GM12892 (cell line): Measurements from ENCODE around the gene ARHGDIB.

ENCODE experiments used
- POLR2AphosphoS5 ChIP-seq: IDR thresholded peaks from 2 replicates; pipeline ENCODE4 v1.6.1; 2011; ENCODE audit warnings: low read depth, low read length, control low read depth
- TAF1 ChIP-seq: IDR thresholded peaks from 2 replicates; pipeline ENCODE4 v1.6.1; 2011; ENCODE audit warnings: low read depth, mild to moderate bottlenecking, control low read depth, low read length, borderline replicate concordance

- TF ChIP-seq TAF1 (no peak), POLR2AphosphoS5 (no peak)
These were observed 13.2 kb upstream of the ARHGDIB start for GRCh38 chr12:14974633-14975032.
